Adipocyte (in vitro differentiated cells): ENCODE measurements around the gene RAB31.
A peak's percentile ranks its signal among the peaks of the same experiment; 100 is the strongest.

Source experiments
- DNase-seq: peaks from one replicate; pipeline ENCODE4 v3.0.0-alpha.2; 2015; ENCODE audit warnings: low read depth
- H3K27me3 ChIP-seq: replicated peaks from 2 replicates; pipeline ENCODE4 v1.7.0; 2013; ENCODE audit warnings: mild to moderate bottlenecking, low read length, moderate library complexity; ENCODE audit not compliant: control insufficient read depth, insufficient read depth
- H3K36me3 ChIP-seq: 2 replicates; pipeline ENCODE4 v1.7.0; 2013; ENCODE audit warnings: low read length, mild to moderate bottlenecking, moderate library complexity; ENCODE audit not compliant: control insufficient read depth, insufficient read depth, severe bottlenecking
- H3K4me1 ChIP-seq: 2 replicates; pipeline ENCODE4 v1.7.0; 2013; ENCODE audit warnings: mild to moderate bottlenecking, low read length, moderate library complexity; ENCODE audit not compliant: control insufficient read depth, insufficient read depth
- H3K4me3 ChIP-seq: 2 replicates; pipeline ENCODE4 v1.7.0; 2013; ENCODE audit warnings: mild to moderate bottlenecking, low read length, moderate library complexity
- H3K9ac ChIP-seq: 2 replicates; pipeline ENCODE4 v1.7.0; 2013; ENCODE audit warnings: mild to moderate bottlenecking, low read length, moderate library complexity
- H3K9me3 ChIP-seq: 2 replicates; pipeline ENCODE4 v1.7.0; 2013; ENCODE audit warnings: mild to moderate bottlenecking, low read length, moderate library complexity; ENCODE audit not compliant: control insufficient read depth

RAB31 gene

GRCh38 chr18:9826685-9827084, 118.6 kb downstream of the RAB31 start:
- peaks cover 43% of the 10 kb centered on the region for H3K4me1 ChIP-seq
- no peak for DNase-seq
- no peak overlapping the region for H3K9ac ChIP-seq
- H3K27me3 ChIP-seq = no peaks in the 10 kb centered on the region
- H3K9me3 ChIP-seq = no peaks in the 10 kb centered on the region
- H3K4me3 ChIP-seq = no peak overlapping the region
- H3K36me3 ChIP-seq = no peaks in the 10 kb centered on the region

GRCh38 chr18:9827211-9827792, 119.2 kb downstream of the RAB31 start:
- no peaks in the 10 kb centered on the region for H3K36me3 ChIP-seq
- DNase-seq = no peak
- H3K9me3 ChIP-seq = no peaks in the 10 kb centered on the region

GRCh38 chr18:9827793-9828505, 119.8 kb downstream of the RAB31 start:
- Histone ChIP-seq H3K9ac (no peak overlapping the region), H3K4me3 (peak overlapping the region; percentile 14), H3K4me1 (peaks cover 43% of the 10 kb centered on the region), H3K27me3 (no peaks in the 10 kb centered on the region), H3K9me3 (no peaks in the 10 kb centered on the region), H3K36me3 (no peaks in the 10 kb centered on the region)
- peak; percentile 99 for DNase-seq

More at GRCh38 chr18:9827211-9827792, 119.2 kb downstream of the RAB31 start:
- H3K4me1 ChIP-seq = peaks cover 43% of the 10 kb centered on the region
- no peaks in the 10 kb centered on the region for H3K27me3 ChIP-seq
- H3K4me3 ChIP-seq = no peak overlapping the region
- H3K9ac ChIP-seq = no peak overlapping the region

- Histone ChIP-seq H3K4me1 (peaks cover 40% of the 10 kb centered on the region), H3K36me3 (no peaks in the 10 kb centered on the region), H3K4me3 (no peak overlapping the region), H3K9me3 (no peaks in the 10 kb centered on the region), H3K9ac (no peak overlapping the region), H3K27me3 (no peaks in the 10 kb centered on the region)
- no peak for DNase-seq
These were observed 120.7 kb downstream of the RAB31 start for GRCh38 chr18:9828506-9829396.

GRCh38 chr18:9829397-9829712, 121.3 kb downstream of the RAB31 start:
- Histone ChIP-seq H3K9me3 (no peaks in the 10 kb centered on the region), H3K36me3 (no peaks in the 10 kb centered on the region), H3K4me3 (no peak overlapping the region), H3K4me1 (peaks cover 34% of the 10 kb centered on the region), H3K9ac (no peak overlapping the region), H3K27me3 (no peaks in the 10 kb centered on the region)
- no peak for DNase-seq

- H3K4me1 ChIP-seq = peaks cover 17% of the 10 kb centered on the region
- no peaks in the 10 kb centered on the region for H3K9me3 ChIP-seq
- no peak overlapping the region for H3K9ac ChIP-seq
- H3K4me3 ChIP-seq = no peak overlapping the region
- H3K27me3 ChIP-seq = no peaks in the 10 kb centered on the region
- peaks cover 4% of the 10 kb centered on the region for H3K36me3 ChIP-seq
- no peak for DNase-seq
These were observed 123.1 kb downstream of the RAB31 start for GRCh38 chr18:9831036-9831722.

GRCh38 chr18:9831723-9832199, 123.7 kb downstream of the RAB31 start:
- Histone ChIP-seq H3K4me1 (peaks cover 13% of the 10 kb centered on the region), H3K9me3 (no peaks in the 10 kb centered on the region), H3K27me3 (no peaks in the 10 kb centered on the region), H3K36me3 (peaks cover 4% of the 10 kb centered on the region), H3K4me3 (no peak overlapping the region), H3K9ac (no peak overlapping the region)
- DNase-seq = no peak

GRCh38 chr18:9832871-9833270, 124.8 kb downstream of the RAB31 start:
- DNase-seq = no peak
- H3K36me3 ChIP-seq = peaks cover 4% of the 10 kb centered on the region
- H3K27me3 ChIP-seq = no peaks in the 10 kb centered on the region
- peaks cover 9% of the 10 kb centered on the region for H3K4me1 ChIP-seq
- no peak overlapping the region for H3K4me3 ChIP-seq
- no peaks in the 10 kb centered on the region for H3K9me3 ChIP-seq
- H3K9ac ChIP-seq = no peak overlapping the region

GRCh38 chr18:9834551-9834950, 126.5 kb downstream of the RAB31 start:
- no peak overlapping the region for H3K9ac ChIP-seq
- peaks cover 4% of the 10 kb centered on the region for H3K36me3 ChIP-seq
- H3K4me3 ChIP-seq = no peak overlapping the region
- H3K27me3 ChIP-seq = no peaks in the 10 kb centered on the region
- no peaks in the 10 kb centered on the region for H3K4me1 ChIP-seq
- H3K9me3 ChIP-seq = no peaks in the 10 kb centered on the region
- no peak for DNase-seq

GRCh38 chr18:9835113-9835755, 127.1 kb downstream of the RAB31 start:
- no peak overlapping the region for H3K4me3 ChIP-seq

More at GRCh38 chr18:9835113-9835755, 127.1 kb downstream of the RAB31 start:
- no peak overlapping the region for H3K9ac ChIP-seq
- H3K27me3 ChIP-seq = no peaks in the 10 kb centered on the region
- H3K4me1 ChIP-seq = no peaks in the 10 kb centered on the region
- H3K36me3 ChIP-seq = peaks cover 4% of the 10 kb centered on the region
- DNase-seq = no peak
- H3K9me3 ChIP-seq = no peaks in the 10 kb centered on the region
